GM12878 (cell line): ENCODE measurements around the gene MYO1E. TPM values are rescaled to one million over a fixed set of nuclear protein-coding genes. Genes with fewer than 3 reads are reported as not detected.
"Not testable (repeated sequence)": the region's sequence is repeated elsewhere in the genome, so short reads cannot be mapped to it uniquely, and the experiment has no call there.

ENCODE experiments used
- ATAC-seq: fragments of 200-7000 bp; cut with Tn5 transposase; 3 replicates; pipeline ENCODE4 v1.9.1; 2020; ENCODE audit warnings: mild to moderate bottlenecking, moderate library complexity
- BruUV-seq: library from RNA; stranded (reverse); fragments of 400-500 nt; replicated peaks from 2 replicates; lab custom pipeline; 2021; lab: Mats Ljungman, UMichigan
- CTCF ChIA-PET: fragments of 300-600 bp; sonication (Branson Sonifier 250); formaldehyde crosslinking; extraction: SDS; loops from one replicate; lab custom pipeline; 2021; ENCODE audit warnings: inconsistent platforms; lab: Yijun Ruan, JAX
- POLR2A ChIA-PET: fragments of 350-600 bp; formaldehyde crosslinking; extraction: SDS; loops from one replicate; lab custom pipeline; 2021; ENCODE audit warnings: inconsistent platforms; lab: Charles Lee
- RAD21 ChIA-PET: fragments of 300-600 bp; sonication (Branson Sonifier 250); formaldehyde crosslinking; loops from one replicate; lab custom pipeline; 2023; ENCODE audit warnings: antibody characterized with exemption; ENCODE audit not compliant: unreplicated experiment; lab: Charles Lee
- SMC1A ChIA-PET: fragments of 300-600 bp; sonication (Branson Sonifier 250); formaldehyde crosslinking; loops from one replicate; lab custom pipeline; 2023; ENCODE audit not compliant: unreplicated experiment, uncharacterized antibody; lab: Charles Lee
- DNase-seq: peaks from one replicate; pipeline ENCODE4 v3.0.0-alpha.2; 2011; ENCODE audit warnings: low read depth, low spot score
- FAIRE-seq: peaks from 3 replicates; lab custom pipeline; 2011; peaks lifted over from hg19 to GRCh38; lab: Jason Lieb, UNC
- H2AFZ ChIP-seq: 2 replicates; pipeline ENCODE4 v1.6.0; 2011; ENCODE audit warnings: low read depth, low read length, control low read depth; ENCODE audit not compliant: control insufficient read depth
- H3K27ac ChIP-seq: 2 replicates; pipeline ENCODE4 v1.5.1; 2011; ENCODE audit warnings: control low read depth; ENCODE audit not compliant: control insufficient read depth, insufficient read depth
- H3K27me3 ChIP-seq, 2 experiments: replicated peaks in 1 of 2; 2 replicates each; pipeline versions ENCODE4 v1.6.0 to v1.6.1; 2011; ENCODE audit warnings: low read length in 1 of 2; ENCODE audit not compliant: control insufficient read depth in 2 of 2, insufficient read depth in 2 of 2
- H3K36me3 ChIP-seq, 2 experiments: 2 replicates each; pipeline ENCODE4 v1.5.1; 2011; ENCODE audit warnings: low read length in 1 of 2; ENCODE audit not compliant: control insufficient read depth in 2 of 2, insufficient read depth in 2 of 2
- H3K4me1 ChIP-seq: 2 replicates; pipeline ENCODE4 v1.6.1; 2011; ENCODE audit warnings: mild to moderate bottlenecking, low read length, moderate library complexity, mixed read lengths; ENCODE audit not compliant: control insufficient read depth, insufficient read depth
- H3K4me2 ChIP-seq: 2 replicates; pipeline ENCODE4 v1.6.0; 2011; ENCODE audit warnings: control low read depth; ENCODE audit not compliant: control insufficient read depth, insufficient read depth
- H3K4me3 ChIP-seq: fragments of 200-600 bp; sonication (generic); 2 replicates; pipeline ENCODE4 v1.5.1; 2016
- H3K79me2 ChIP-seq: 2 replicates; pipeline ENCODE4 v1.6.0; 2011; ENCODE audit warnings: low read length; ENCODE audit not compliant: control insufficient read depth, insufficient read depth
- H3K9ac ChIP-seq: 2 replicates; pipeline ENCODE4 v1.8.0; 2011; ENCODE audit warnings: low read length, control low read depth, mixed read lengths; ENCODE audit not compliant: control insufficient read depth, insufficient read depth
- H3K9me3 ChIP-seq: replicated peaks from 3 replicates; pipeline ENCODE4 v1.5.1; 2011; ENCODE audit warnings: mild to moderate bottlenecking, low read length; ENCODE audit not compliant: control insufficient read depth, insufficient read depth
- H4K20me1 ChIP-seq: 2 replicates; pipeline ENCODE4 v1.6.0; 2011; ENCODE audit not compliant: control insufficient read depth, insufficient read depth
- CTCF ChIP-seq, 3 experiments: IDR thresholded peaks in 2 of 3; conservative IDR thresholded peaks in 1 of 3; 2 replicates each; pipeline ENCODE4 v1.5.1; 2011; ENCODE audit warnings: low read depth in 3 of 3, low read length in 3 of 3, mild to moderate bottlenecking in 3 of 3, control low read depth in 2 of 3, moderate library complexity in 2 of 3, inconsistent platforms in 1 of 3, mixed read lengths in 1 of 3; ENCODE audit not compliant: control insufficient read depth in 2 of 3, insufficient read depth in 1 of 3; ENCODE audit errors: extremely low read depth in 1 of 3
- RAD21 ChIP-seq: IDR thresholded peaks from 2 replicates; pipeline ENCODE4 v1.6.1; 2011; ENCODE audit warnings: mild to moderate bottlenecking, low read depth, low read length, moderate library complexity; ENCODE audit not compliant: insufficient read depth
- SKIL ChIP-seq: fragments of 450-650 bp; IDR thresholded peaks from 2 replicates; pipeline ENCODE4 v1.6.1; 2017; ENCODE audit warnings: mild to moderate bottlenecking, low read depth, inconsistent platforms; ENCODE audit not compliant: poor library complexity, severe bottlenecking
- ZBED1 ChIP-seq: IDR thresholded peaks from 2 replicates; pipeline ENCODE4 v1.6.1; 2016; ENCODE audit warnings: borderline replicate concordance
- WGBS: methylation state at CpG from one replicate; pipeline ENCODE4 v1.1.6; 2016; ENCODE audit warnings: low lambda C conversion rate; ENCODE audit not compliant: insufficient replicate concordance, insufficient coverage; ENCODE audit errors: missing lambda C conversion rate; 5-methylcytosine and 5-hydroxymethylcytosine counted together
- in situ Hi-C: fragments of 300-500 bp; cut with MboI; formaldehyde crosslinking; loops from 9 replicates; pipeline ENCODE4 v1.14.3; 2018; ENCODE audit warnings: mixed read lengths
- intact Hi-C: fragments of 100-400 bp; cut with micrococcal nuclease; formaldehyde crosslinking; loops from one replicate; pipeline ENCODE4 v1.14.2; 2022; ENCODE audit not compliant: unreplicated experiment
- polyA plus RNA-seq, 11 experiments: library from polyadenylated mRNA; depleted of rRNA in 4 of 11; unstranded in 6 of 11; stranded (reverse) in 5 of 11; fragments of >200 nt; fragmentation: Nextera tagmentation in 4 of 11; fragmentation: Illumina TruSeq in 1 of 11; extraction: Ambion mirVana in 4 of 11; extraction: Trizol in 1 of 11; gene quantifications; 1 replicate in 1 of 11; 2 replicates in 10 of 11; pipeline versions ENCODE4 v1.2.1 to v1.2.3, GENCODE V29; 2011 to 2016; ENCODE audit warnings: inconsistent platforms in 2 of 11, missing spikeins in 2 of 11, low read depth in 1 of 11
- total RNA-seq, 4 experiments: library from RNA; depleted of rRNA in 3 of 4; stranded (reverse); fragments of >200 nt in 3 of 4; fragmentation: Illumina TruSeq in 1 of 4; extraction: Trizol in 1 of 4; gene quantifications; 2 replicates each; pipeline versions ENCODE4 v1.2.1 to v1.2.3, GENCODE V29; 2013 to 2021

MYO1E gene
- total and polyA plus RNA-seq, 10 of the 15 experiments (the other 5 are each of a cell fraction or from before 2014, with no cell fraction given): 10.3 to 266 (median 64.9) TPM

- Histone ChIP-seq H3K4me3 (no peak overlapping the region), H3K9me3 (no peaks in the 10 kb centered on the region), H3K4me2 (no peak overlapping the region), H3K4me1 (no peaks in the 10 kb centered on the region), H2AFZ (no peak overlapping the region), H4K20me1 (no peaks in the 10 kb centered on the region), H3K79me2 (no peaks in the 10 kb centered on the region), H3K36me3 (peaks cover 15 to 38% of the 10 kb centered on the region in 2 experiments), H3K27ac (no peak overlapping the region), H3K9ac (no peak overlapping the region), H3K27me3 (no peaks in the 10 kb centered on the region)
- RAD21 ChIA-PET: no interaction called here
- SMC1A ChIA-PET: no interaction called here
- in situ Hi-C loops (no loop called here), intact Hi-C loops (no loop called here)
- TF ChIP-seq SKIL (no peak), ZBED1 (no peak)
- POLR2A ChIA-PET: no interaction called here
- CTCF ChIA-PET: no interaction called here
- FAIRE-seq (no peak), ATAC-seq (no peak), DNase-seq (no peak)
- BruUV-seq: no TSS peak
- 97% methylated on average over 5 of the region's 5 CpGs for WGBS
Measured at GRCh38 chr15:59147666-59148065, 225.0 kb downstream of the MYO1E start.

GRCh38 chr15:59144594-59144993, 228.1 kb downstream of the MYO1E start:
- not testable (repeated sequence) for ATAC-seq, H3K79me2 ChIP-seq, BruUV-seq
- TF ChIP-seq RAD21 (peak; percentile 32), CTCF (IDR thresholded peaks at IDR 0.05 in 2 of 3, conservative IDR thresholded peaks at IDR 0.05 in 1 of 3; ENCODE audit: control insufficient read depth in 2 of 3, extremely low read depth in 1 of 3, insufficient read depth in 1 of 3, low read depth in 3 of 3, low read length in 3 of 3) (peak in 1 of 3 experiments; percentile 32; a peak in 1 of 6 replicates)
- TF ChIP-seq, all 136 proteins: peak for 2; not testable (repeated sequence) for 134
- WGBS: 94% methylated on average over 10 of the region's 10 CpGs
- POLR2A ChIA-PET, H3K4me1 ChIP-seq, H3K27ac ChIP-seq, H3K4me3 ChIP-seq, in situ Hi-C loops, FAIRE-seq, H4K20me1 ChIP-seq, H3K9ac ChIP-seq, H3K4me2 ChIP-seq, H2AFZ ChIP-seq, RAD21 ChIA-PET, H3K9me3 ChIP-seq, H3K27me3 ChIP-seq, DNase-seq: not testable (repeated sequence)
- ChIA-PET CTCF (interaction anchor here (1.1 to 1.3 kb wide), 2 partner anchors 356 to 384 kb away, joined by 3 to 4 read pairs; no protein-coding TSS in a partner anchor), SMC1A (interaction anchor here (0.8 kb wide), 1 partner anchor 21 kb away, joined by 3 read pairs; no protein-coding TSS in a partner anchor)
- intact Hi-C loops: loop anchor here (5.0 kb wide), 1 partner anchor 348 kb away; no protein-coding TSS in a partner anchor
- H3K36me3 ChIP-seq: peaks cover 14 to 34% of the 10 kb centered on the region in 2 experiments
